GM12878 (cell line): Measurements from ENCODE around the gene C19orf12. TPM values are rescaled to one million over a fixed set of nuclear protein-coding genes. Genes with fewer than 3 reads are reported as not detected.
"Not testable (repeated sequence)": the region's sequence is repeated elsewhere in the genome, so short reads cannot be mapped to it uniquely, and the experiment has no call there.

ENCODE experiments used
- ATAC-seq: fragments of 200-7000 bp; cut with Tn5 transposase; 3 replicates; pipeline ENCODE4 v1.9.1; 2020; ENCODE audit warnings: mild to moderate bottlenecking, moderate library complexity
- BruUV-seq: library from RNA; stranded (reverse); fragments of 400-500 nt; replicated peaks from 2 replicates; lab custom pipeline; 2021; lab: Mats Ljungman, UMichigan
- CTCF ChIA-PET: fragments of 300-600 bp; sonication (Branson Sonifier 250); formaldehyde crosslinking; extraction: SDS; loops from one replicate; lab custom pipeline; 2021; ENCODE audit warnings: inconsistent platforms; lab: Yijun Ruan, JAX
- POLR2A ChIA-PET: fragments of 350-600 bp; formaldehyde crosslinking; extraction: SDS; loops from one replicate; lab custom pipeline; 2021; ENCODE audit warnings: inconsistent platforms; lab: Charles Lee
- RAD21 ChIA-PET: fragments of 300-600 bp; sonication (Branson Sonifier 250); formaldehyde crosslinking; loops from one replicate; lab custom pipeline; 2023; ENCODE audit warnings: antibody characterized with exemption; ENCODE audit not compliant: unreplicated experiment; lab: Charles Lee
- SMC1A ChIA-PET: fragments of 300-600 bp; sonication (Branson Sonifier 250); formaldehyde crosslinking; loops from one replicate; lab custom pipeline; 2023; ENCODE audit not compliant: unreplicated experiment, uncharacterized antibody; lab: Charles Lee
- DNase-seq: peaks from one replicate; pipeline ENCODE4 v3.0.0-alpha.2; 2011; ENCODE audit warnings: low read depth, low spot score
- FAIRE-seq: peaks from 3 replicates; lab custom pipeline; 2011; peaks lifted over from hg19 to GRCh38; lab: Jason Lieb, UNC
- H2AFZ ChIP-seq: 2 replicates; pipeline ENCODE4 v1.6.0; 2011; ENCODE audit warnings: low read depth, low read length, control low read depth; ENCODE audit not compliant: control insufficient read depth
- H3K27ac ChIP-seq: 2 replicates; pipeline ENCODE4 v1.5.1; 2011; ENCODE audit warnings: control low read depth; ENCODE audit not compliant: control insufficient read depth, insufficient read depth
- H3K27me3 ChIP-seq, 2 experiments: replicated peaks in 1 of 2; 2 replicates each; pipeline versions ENCODE4 v1.6.0 to v1.6.1; 2011; ENCODE audit warnings: low read length in 1 of 2; ENCODE audit not compliant: control insufficient read depth in 2 of 2, insufficient read depth in 2 of 2
- H3K36me3 ChIP-seq, 2 experiments: 2 replicates each; pipeline ENCODE4 v1.5.1; 2011; ENCODE audit warnings: low read length in 1 of 2; ENCODE audit not compliant: control insufficient read depth in 2 of 2, insufficient read depth in 2 of 2
- H3K4me1 ChIP-seq: 2 replicates; pipeline ENCODE4 v1.6.1; 2011; ENCODE audit warnings: mild to moderate bottlenecking, low read length, moderate library complexity, mixed read lengths; ENCODE audit not compliant: control insufficient read depth, insufficient read depth
- H3K4me2 ChIP-seq: 2 replicates; pipeline ENCODE4 v1.6.0; 2011; ENCODE audit warnings: control low read depth; ENCODE audit not compliant: control insufficient read depth, insufficient read depth
- H3K4me3 ChIP-seq: fragments of 200-600 bp; sonication (generic); 2 replicates; pipeline ENCODE4 v1.5.1; 2016
- H3K79me2 ChIP-seq: 2 replicates; pipeline ENCODE4 v1.6.0; 2011; ENCODE audit warnings: low read length; ENCODE audit not compliant: control insufficient read depth, insufficient read depth
- H3K9ac ChIP-seq: 2 replicates; pipeline ENCODE4 v1.8.0; 2011; ENCODE audit warnings: low read length, control low read depth, mixed read lengths; ENCODE audit not compliant: control insufficient read depth, insufficient read depth
- H3K9me3 ChIP-seq: replicated peaks from 3 replicates; pipeline ENCODE4 v1.5.1; 2011; ENCODE audit warnings: mild to moderate bottlenecking, low read length; ENCODE audit not compliant: control insufficient read depth, insufficient read depth
- H4K20me1 ChIP-seq: 2 replicates; pipeline ENCODE4 v1.6.0; 2011; ENCODE audit not compliant: control insufficient read depth, insufficient read depth
- KAT2A ChIP-seq: conservative IDR thresholded peaks from 2 replicates; pipeline ENCODE4 v1.6.1; 2011; ENCODE audit warnings: low read depth, low read length; ENCODE audit not compliant: control insufficient read depth
- NFYB ChIP-seq: IDR thresholded peaks from 2 replicates; pipeline ENCODE4 v1.6.1; 2011; ENCODE audit warnings: low read depth, mild to moderate bottlenecking, low read length, improper control_type of control experiment, moderate library complexity; ENCODE audit not compliant: insufficient read depth
- SIX5 ChIP-seq: IDR thresholded peaks from 2 replicates; pipeline ENCODE4 v1.6.1; 2011; ENCODE audit warnings: mild to moderate bottlenecking, low read depth, low read length, moderate library complexity; ENCODE audit not compliant: severe bottlenecking
- ZNF592 ChIP-seq: fragments of 450-650 bp; IDR thresholded peaks from 2 replicates; pipeline ENCODE4 v1.6.1; 2017; ENCODE audit warnings: mild to moderate bottlenecking, moderate library complexity
- WGBS: methylation state at CpG from one replicate; pipeline ENCODE4 v1.1.6; 2016; ENCODE audit warnings: low lambda C conversion rate; ENCODE audit not compliant: insufficient replicate concordance, insufficient coverage; ENCODE audit errors: missing lambda C conversion rate; 5-methylcytosine and 5-hydroxymethylcytosine counted together
- in situ Hi-C: fragments of 300-500 bp; cut with MboI; formaldehyde crosslinking; loops from 9 replicates; pipeline ENCODE4 v1.14.3; 2018; ENCODE audit warnings: mixed read lengths
- intact Hi-C: fragments of 100-400 bp; cut with micrococcal nuclease; formaldehyde crosslinking; loops from one replicate; pipeline ENCODE4 v1.14.2; 2022; ENCODE audit not compliant: unreplicated experiment
- polyA plus RNA-seq, 11 experiments: library from polyadenylated mRNA; depleted of rRNA in 4 of 11; unstranded in 6 of 11; stranded (reverse) in 5 of 11; fragments of >200 nt; fragmentation: Nextera tagmentation in 4 of 11; fragmentation: Illumina TruSeq in 1 of 11; extraction: Ambion mirVana in 4 of 11; extraction: Trizol in 1 of 11; gene quantifications; 1 replicate in 1 of 11; 2 replicates in 10 of 11; pipeline versions ENCODE4 v1.2.1 to v1.2.3, GENCODE V29; 2011 to 2016; ENCODE audit warnings: inconsistent platforms in 2 of 11, missing spikeins in 2 of 11, low read depth in 1 of 11
- total RNA-seq, 4 experiments: library from RNA; depleted of rRNA in 3 of 4; stranded (reverse); fragments of >200 nt in 3 of 4; fragmentation: Illumina TruSeq in 1 of 4; extraction: Trizol in 1 of 4; gene quantifications; 2 replicates each; pipeline versions ENCODE4 v1.2.1 to v1.2.3, GENCODE V29; 2013 to 2021

Gene C19orf12
- total and polyA plus RNA-seq, 10 of the 15 experiments (the other 5 are each of a cell fraction or from before 2014, with no cell fraction given): 2.3 to 23.5 (median 20.3) TPM

DNA sequence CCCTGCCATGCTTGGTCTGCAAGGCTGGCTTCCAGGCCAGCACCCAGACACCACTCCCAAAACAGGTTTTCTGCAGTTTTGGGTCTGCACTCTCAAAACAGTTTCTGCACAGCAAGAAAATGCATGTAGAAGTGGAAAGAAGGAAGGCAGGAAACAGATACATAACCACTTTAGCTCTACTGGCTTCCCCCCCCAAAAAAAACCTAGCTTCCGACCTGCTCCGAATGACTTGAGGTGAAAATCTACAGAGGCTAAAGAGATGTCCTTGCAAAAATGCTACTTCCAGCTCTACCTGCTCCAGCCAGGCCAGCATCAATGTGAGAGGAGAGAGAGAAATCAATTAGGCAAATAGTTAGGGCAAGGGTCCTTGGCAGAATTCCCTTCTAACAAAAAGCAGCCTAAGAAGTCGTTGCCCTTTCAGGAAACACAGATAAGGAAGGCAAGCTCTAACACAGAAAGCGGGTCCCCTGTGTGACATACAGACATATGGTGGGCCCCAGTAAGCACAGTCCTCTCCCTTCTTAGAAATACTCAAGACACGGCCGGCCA lies 3.4 kb downstream of the C19orf12 start:
- no peak overlapping the region for H3K9ac ChIP-seq
- peaks cover 29% of the 10 kb centered on the region for H3K79me2 ChIP-seq
- no peaks in the 10 kb centered on the region for H3K27me3 ChIP-seq
- H3K4me2 ChIP-seq: no peak overlapping the region
- POLR2A ChIA-PET: interaction anchor here (1.1 to 1.5 kb wide), 2 partner anchors 44 to 47 kb away, joined by 3 to 5 read pairs; partner anchors contain the start of gene PLEKHF1
- RAD21 ChIA-PET: interaction anchor here (0.7 to 6.4 kb wide), 3 partner anchors 45 to 106 kb away, joined by 3 to 78 read pairs (median 11); partner anchors contain the start of genes PLEKHF1 and POP4
- TF ChIP-seq ZNF592: no peak
- no peak for TF ChIP-seq SIX5
- TF ChIP-seq KAT2A: no peak
- no peak for TF ChIP-seq NFYB
- in situ Hi-C loops: loop anchor here (10.0 to 25.0 kb wide), 2 partner anchors 107 to 499 kb away; partner anchors contain the start of genes POP4 and UQCRFS1
- no peak overlapping the region for H3K4me3 ChIP-seq
- WGBS: 99% methylated on average over 6 of the region's 6 CpGs
- H2AFZ ChIP-seq: no peak overlapping the region
- FAIRE-seq: no peak
- H3K36me3 ChIP-seq: peaks cover 2 to 3% of the 10 kb centered on the region in 2 experiments; a peak in 2 of 4 replicates
- SMC1A ChIA-PET: interaction anchor here (0.9 to 2.9 kb wide), 5 partner anchors 12 to 105 kb away, joined by 3 to 16 read pairs (median 4); partner anchors contain the start of gene POP4
- no peak for ATAC-seq
- no peaks in the 10 kb centered on the region for H3K9me3 ChIP-seq
- no peak for DNase-seq
- H4K20me1 ChIP-seq: no peaks in the 10 kb centered on the region
- intact Hi-C loops: no loop called here
- H3K4me1 ChIP-seq: peaks cover 11% of the 10 kb centered on the region
- CTCF ChIA-PET: interaction anchor here (4.4 to 9.5 kb wide), 3 partner anchors 17 to 102 kb away, joined by 31 to 237 read pairs (median 111); partner anchors contain the start of genes PLEKHF1 and POP4
- BruUV-seq: no TSS peak
- no peak overlapping the region for H3K27ac ChIP-seq

DNA sequence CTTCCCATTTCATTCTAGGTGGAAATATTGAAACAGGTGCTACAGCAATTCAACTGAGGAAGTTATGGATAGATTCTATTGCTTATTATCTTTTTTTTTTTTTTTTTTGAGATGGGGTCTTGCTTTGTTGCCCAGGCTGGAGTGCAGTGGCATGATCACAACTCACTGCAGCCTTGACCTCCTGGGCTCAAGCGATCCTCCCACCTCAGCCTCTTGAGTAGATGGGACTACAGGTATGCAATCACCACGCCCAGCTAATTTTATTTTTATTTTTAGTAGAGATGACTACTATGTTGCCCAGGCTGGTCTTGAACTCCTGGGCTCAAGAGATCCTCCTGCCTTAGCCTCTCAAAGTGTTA lies 5.6 kb downstream of the C19orf12 start:
- POLR2A ChIA-PET: interaction anchor here (0.7 kb wide), 1 partner anchor 50 kb away, joined by 5 read pairs; no protein-coding TSS in a partner anchor
- H3K27ac ChIP-seq, RAD21 ChIA-PET, H4K20me1 ChIP-seq, H3K9me3 ChIP-seq, H2AFZ ChIP-seq, DNase-seq, H3K4me2 ChIP-seq, H3K9ac ChIP-seq, ATAC-seq, FAIRE-seq, SMC1A ChIA-PET, H3K4me3 ChIP-seq, H3K36me3 ChIP-seq, intact Hi-C loops, BruUV-seq, H3K27me3 ChIP-seq: not testable (repeated sequence)
- CTCF ChIA-PET: interaction anchor here (1.0 to 9.5 kb wide), 4 partner anchors 15 to 100 kb away, joined by 3 to 237 read pairs (median 6); partner anchors contain the start of gene POP4
- Histone ChIP-seq H3K79me2 (peaks cover 17% of the 10 kb centered on the region), H3K4me1 (peaks cover 22% of the 10 kb centered on the region)
- in situ Hi-C loops: loop anchor here (25.0 kb wide), 1 partner anchor 497 kb away; the partner anchor contains the start of gene UQCRFS1
- WGBS: 33% methylated on average over 2 of the region's 2 CpGs
